SK-N-SH (cell line): Measurements from ENCODE around the gene ENOX1. TPM values are rescaled to one million over a fixed set of nuclear protein-coding genes. Genes with fewer than 3 reads are reported as not detected.

ENCODE experiments used
- CTCF ChIA-PET: fragments of 300-600, 350-600 bp; formaldehyde crosslinking; extraction: SDS; loops from one replicate; lab custom pipeline; 2021; lab: Yijun Ruan, JAX
- POLR2A ChIA-PET: fragments of 350-600 bp; sonication (Branson Sonifier 250); formaldehyde crosslinking; extraction: SDS; loops from one replicate; lab custom pipeline; 2020; ENCODE audit warnings: antibody characterized with exemption, inconsistent platforms; lab: Yijun Ruan, JAX
- DNase-seq: peaks from one replicate; pipeline ENCODE4 v3.0.0; 2012
- H2AFZ ChIP-seq: fragments of 200-600 bp; sonication (generic); 2 replicates; pipeline ENCODE4 v1.8.1; 2016; ENCODE audit warnings: antibody characterized with exemption, mild to moderate bottlenecking, low read depth
- H3F3A ChIP-seq: fragments of 200-600 bp; sonication (generic); replicated peaks from 2 replicates; pipeline ENCODE3; 2016; ENCODE audit warnings: antibody characterized with exemption, mild to moderate bottlenecking; ENCODE audit not compliant: insufficient read depth
- H3K27ac ChIP-seq, 2 experiments: fragments of 200-500 bp in 1 of 2; fragments of 200-600 bp in 1 of 2; sonication (Bioruptor generic) in 1 of 2; sonication (generic), shearing (Covaris generic) in 1 of 2; 2 replicates each; pipeline versions ENCODE4 v1.5.1 to v1.6.1; 2014 to 2016; ENCODE audit warnings: low read depth in 2 of 2, inconsistent platforms in 1 of 2, low read length in 1 of 2, mild to moderate bottlenecking in 1 of 2, mixed read lengths in 1 of 2
- H3K27me3 ChIP-seq: fragments of 200-600 bp; sonication (generic), shearing (Covaris generic); 2 replicates; pipeline ENCODE4 v1.6.1; 2016; ENCODE audit warnings: mixed run types; ENCODE audit not compliant: insufficient read depth
- H3K36me3 ChIP-seq, 2 experiments: fragments of 200-500 bp in 1 of 2; fragments of 200-600 bp in 1 of 2; sonication (Bioruptor generic) in 1 of 2; sonication (generic) in 1 of 2; replicated peaks in 1 of 2; 2 replicates each; pipeline versions ENCODE3 to v1.5.1; 2014 to 2016; ENCODE audit warnings: low read length in 1 of 2, mild to moderate bottlenecking in 1 of 2; ENCODE audit not compliant: insufficient read depth in 2 of 2, control insufficient read depth in 1 of 2
- H3K4me1 ChIP-seq, 2 experiments: fragments of 200-500 bp in 1 of 2; fragments of 200-600 bp in 1 of 2; sonication (Bioruptor generic) in 1 of 2; sonication (generic), shearing (Covaris generic) in 1 of 2; 2 replicates each; pipeline versions ENCODE4 v1.5.1 to v1.6.1; 2014 to 2016; ENCODE audit warnings: low read depth in 1 of 2, low read length in 1 of 2, mixed run types in 1 of 2; ENCODE audit not compliant: insufficient read depth in 2 of 2, control insufficient read depth in 1 of 2
- H3K4me2 ChIP-seq: fragments of 200-600 bp; sonication (generic), shearing (Covaris generic); 2 replicates; pipeline ENCODE4 v1.6.1; 2017; ENCODE audit warnings: mixed run types
- H3K4me3 ChIP-seq, 2 experiments: fragments of 200-500 bp in 1 of 2; fragments of 200-600 bp in 1 of 2; sonication (Bioruptor generic) in 1 of 2; sonication (generic), shearing (Covaris generic) in 1 of 2; 2 replicates each; pipeline versions ENCODE4 v1.5.1 to v1.8.1; 2014 to 2016; ENCODE audit warnings: low read depth in 2 of 2, inconsistent platforms in 1 of 2, low read length in 1 of 2, mild to moderate bottlenecking in 1 of 2, mixed read lengths in 1 of 2, moderate library complexity in 1 of 2
- H3K79me2 ChIP-seq: fragments of 200-600 bp; sonication (generic); 2 replicates; pipeline ENCODE4 v1.8.1; 2017; ENCODE audit warnings: mild to moderate bottlenecking; ENCODE audit not compliant: insufficient read depth
- H3K9ac ChIP-seq: fragments of 200-600 bp; sonication (generic); 2 replicates; pipeline ENCODE4 v1.6.1; 2017; ENCODE audit warnings: mixed run types
- H3K9me2 ChIP-seq: fragments of 200-600 bp; sonication (generic); 2 replicates; pipeline ENCODE4 v1.6.1; 2017; ENCODE audit warnings: mixed run types
- H3K9me3 ChIP-seq: fragments of 200-600 bp; sonication (generic); 2 replicates; pipeline ENCODE4 v1.6.1; 2017; ENCODE audit warnings: mixed run types, mild to moderate bottlenecking, moderate library complexity
- H4K20me1 ChIP-seq: fragments of 200-600 bp; sonication (generic); 2 replicates; pipeline ENCODE4 v1.6.1; 2017; ENCODE audit warnings: mild to moderate bottlenecking, mixed run types; ENCODE audit not compliant: insufficient read depth
- ELF1 ChIP-seq: IDR thresholded peaks from 2 replicates; pipeline ENCODE4 v1.4.0; 2012
- EZH2phosphoT487 ChIP-seq: fragments of 200-600 bp; sonication (generic); IDR thresholded peaks from 2 replicates; pipeline ENCODE4 v1.6.1; 2017; ENCODE audit warnings: low read depth, mixed run types, mild to moderate bottlenecking, antibody characterized with exemption, moderate library complexity, borderline replicate concordance
- GABPA ChIP-seq: IDR thresholded peaks from 2 replicates; pipeline ENCODE4 v1.4.0; 2012; ENCODE audit warnings: low read depth, mild to moderate bottlenecking
- JUND ChIP-seq: IDR thresholded peaks from 2 replicates; pipeline ENCODE4 v1.4.0; 2012
- MXI1 ChIP-seq: IDR thresholded peaks from 2 replicates; pipeline ENCODE4 v1.6.1; 2012; ENCODE audit warnings: mild to moderate bottlenecking, low read depth, low read length, improper control_type of control experiment
- RAD21 ChIP-seq: IDR thresholded peaks from 2 replicates; pipeline ENCODE4 v1.6.1; 2012; ENCODE audit warnings: mild to moderate bottlenecking, low read length
- RXRA ChIP-seq: IDR thresholded peaks from 2 replicates; pipeline ENCODE4 v1.4.0; 2012; ENCODE audit warnings: low read depth, mild to moderate bottlenecking, borderline replicate concordance
- SIN3A ChIP-seq: IDR thresholded peaks from 2 replicates; pipeline ENCODE4 v1.6.1; 2012; ENCODE audit warnings: low read depth, mild to moderate bottlenecking, low read length, moderate library complexity, borderline replicate concordance
- TCF12 ChIP-seq: IDR thresholded peaks from 2 replicates; pipeline ENCODE4 v1.4.0; 2012
- WGBS: methylation state at CpG from one replicate; pipeline ENCODE4 v1.1.6; 2017; ENCODE audit warnings: low lambda C conversion rate; 5-methylcytosine and 5-hydroxymethylcytosine counted together
- polyA plus RNA-seq, 3 experiments: library from polyadenylated mRNA; depleted of rRNA; stranded (reverse); fragments of >200 nt; gene quantifications; 2 replicates each; pipeline ENCODE4 v1.2.3, GENCODE V29; 2012
- TF ChIP-seq, protein P1 (sequence below): IDR thresholded peaks from 2 replicates; pipeline ENCODE4; 2012
- TF ChIP-seq, protein P2 (sequence below): IDR thresholded peaks from 2 replicates; pipeline ENCODE4 v1.4.0; 2012; ENCODE audit warnings: low read depth, borderline replicate concordance
- TF ChIP-seq, protein P3 (sequence below): fragments of 200-600 bp; sonication (generic); IDR thresholded peaks from 2 replicates; pipeline ENCODE4 v1.6.1; 2017; ENCODE audit warnings: antibody characterized with exemption, mild to moderate bottlenecking, moderate library complexity
- TF ChIP-seq, protein P4 (sequence below): IDR thresholded peaks from 2 replicates; pipeline ENCODE4 v1.4.0; 2012; ENCODE audit warnings: low read depth
- TF ChIP-seq, protein P5 (sequence below): fragments of 150-350 bp; IDR thresholded peaks from 2 replicates; pipeline ENCODE4 v1.6.1; 2017; ENCODE audit warnings: antibody characterized with exemption, low read length, low read depth, borderline replicate concordance

ENOX1 gene
- polyA plus RNA-seq, 1 of the 3 experiments (the other 2 are of a cell fraction) = 5.8 TPM

DNA sequence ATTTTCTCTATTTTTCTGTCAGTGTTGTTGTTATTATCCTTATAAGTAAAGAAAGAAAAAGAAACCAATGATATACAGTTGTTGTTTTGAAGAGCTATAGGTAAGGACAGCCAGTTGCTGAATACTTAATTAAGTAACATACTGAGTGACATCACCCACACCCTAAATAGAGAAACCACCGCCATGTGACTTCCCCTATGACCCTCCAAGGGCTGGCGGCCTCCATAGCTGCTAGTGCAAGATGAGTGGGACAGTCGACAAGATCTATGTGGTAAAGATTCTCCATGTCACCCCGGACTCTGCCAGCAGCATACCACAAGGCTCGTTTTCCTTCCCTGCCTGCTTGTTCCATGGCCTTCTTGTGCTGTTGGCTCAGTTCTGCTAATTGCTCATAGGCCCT is 542.3 kb downstream of the ENOX1 start:
- POLR2A ChIA-PET = no interaction called here
- Histone ChIP-seq H3F3A (peaks cover 9% of the 10 kb centered on the region), H3K9ac (no peak overlapping the region), H3K9me2 (no peaks in the 10 kb centered on the region), H3K27me3 (no peaks in the 10 kb centered on the region), H3K4me3 (no peak overlapping the region), H3K79me2 (no peaks in the 10 kb centered on the region), H3K4me2 (no peak overlapping the region), H3K9me3 (no peaks in the 10 kb centered on the region), H4K20me1 (no peaks in the 10 kb centered on the region), H3K27ac (peak overlapping the region in 1 of 2 experiments; percentile 86; a peak in 2 of 4 replicates), H3K36me3 (no peaks in the 10 kb centered on the region), H2AFZ (no peak overlapping the region), H3K4me1 (peaks cover 0 to 11% of the 10 kb centered on the region in 2 experiments; a peak in 2 of 4 replicates)
- no peak for DNase-seq
- CTCF ChIA-PET = no interaction called here
- WGBS = 95% methylated on average over 4 of the region's 5 CpGs
- TF ChIP-seq RAD21 (no peak), GABPA (no peak), SIN3A (no peak), JUND (no peak), EZH2phosphoT487 (no peak), ELF1 (no peak), TCF12 (no peak), MXI1 (no peak), RXRA (no peak)
- TF ChIP-seq, protein P1, sequence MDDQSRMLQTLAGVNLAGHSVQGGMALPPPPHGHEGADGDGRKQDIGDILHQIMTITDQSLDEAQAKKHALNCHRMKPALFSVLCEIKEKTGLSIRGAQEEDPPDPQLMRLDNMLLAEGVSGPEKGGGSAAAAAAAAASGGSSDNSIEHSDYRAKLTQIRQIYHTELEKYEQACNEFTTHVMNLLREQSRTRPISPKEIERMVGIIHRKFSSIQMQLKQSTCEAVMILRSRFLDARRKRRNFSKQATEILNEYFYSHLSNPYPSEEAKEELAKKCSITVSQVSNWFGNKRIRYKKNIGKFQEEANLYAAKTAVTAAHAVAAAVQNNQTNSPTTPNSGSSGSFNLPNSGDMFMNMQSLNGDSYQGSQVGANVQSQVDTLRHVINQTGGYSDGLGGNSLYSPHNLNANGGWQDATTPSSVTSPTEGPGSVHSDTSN = no peak
- TF ChIP-seq, protein P2, sequence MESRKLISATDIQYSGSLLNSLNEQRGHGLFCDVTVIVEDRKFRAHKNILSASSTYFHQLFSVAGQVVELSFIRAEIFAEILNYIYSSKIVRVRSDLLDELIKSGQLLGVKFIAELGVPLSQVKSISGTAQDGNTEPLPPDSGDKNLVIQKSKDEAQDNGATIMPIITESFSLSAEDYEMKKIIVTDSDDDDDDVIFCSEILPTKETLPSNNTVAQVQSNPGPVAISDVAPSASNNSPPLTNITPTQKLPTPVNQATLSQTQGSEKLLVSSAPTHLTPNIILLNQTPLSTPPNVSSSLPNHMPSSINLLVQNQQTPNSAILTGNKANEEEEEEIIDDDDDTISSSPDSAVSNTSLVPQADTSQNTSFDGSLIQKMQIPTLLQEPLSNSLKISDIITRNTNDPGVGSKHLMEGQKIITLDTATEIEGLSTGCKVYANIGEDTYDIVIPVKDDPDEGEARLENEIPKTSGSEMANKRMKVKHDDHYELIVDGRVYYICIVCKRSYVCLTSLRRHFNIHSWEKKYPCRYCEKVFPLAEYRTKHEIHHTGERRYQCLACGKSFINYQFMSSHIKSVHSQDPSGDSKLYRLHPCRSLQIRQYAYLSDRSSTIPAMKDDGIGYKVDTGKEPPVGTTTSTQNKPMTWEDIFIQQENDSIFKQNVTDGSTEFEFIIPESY = no peak
- TF ChIP-seq, protein P3, sequence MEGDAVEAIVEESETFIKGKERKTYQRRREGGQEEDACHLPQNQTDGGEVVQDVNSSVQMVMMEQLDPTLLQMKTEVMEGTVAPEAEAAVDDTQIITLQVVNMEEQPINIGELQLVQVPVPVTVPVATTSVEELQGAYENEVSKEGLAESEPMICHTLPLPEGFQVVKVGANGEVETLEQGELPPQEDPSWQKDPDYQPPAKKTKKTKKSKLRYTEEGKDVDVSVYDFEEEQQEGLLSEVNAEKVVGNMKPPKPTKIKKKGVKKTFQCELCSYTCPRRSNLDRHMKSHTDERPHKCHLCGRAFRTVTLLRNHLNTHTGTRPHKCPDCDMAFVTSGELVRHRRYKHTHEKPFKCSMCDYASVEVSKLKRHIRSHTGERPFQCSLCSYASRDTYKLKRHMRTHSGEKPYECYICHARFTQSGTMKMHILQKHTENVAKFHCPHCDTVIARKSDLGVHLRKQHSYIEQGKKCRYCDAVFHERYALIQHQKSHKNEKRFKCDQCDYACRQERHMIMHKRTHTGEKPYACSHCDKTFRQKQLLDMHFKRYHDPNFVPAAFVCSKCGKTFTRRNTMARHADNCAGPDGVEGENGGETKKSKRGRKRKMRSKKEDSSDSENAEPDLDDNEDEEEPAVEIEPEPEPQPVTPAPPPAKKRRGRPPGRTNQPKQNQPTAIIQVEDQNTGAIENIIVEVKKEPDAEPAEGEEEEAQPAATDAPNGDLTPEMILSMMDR = no peak
- TF ChIP-seq, protein P4, sequence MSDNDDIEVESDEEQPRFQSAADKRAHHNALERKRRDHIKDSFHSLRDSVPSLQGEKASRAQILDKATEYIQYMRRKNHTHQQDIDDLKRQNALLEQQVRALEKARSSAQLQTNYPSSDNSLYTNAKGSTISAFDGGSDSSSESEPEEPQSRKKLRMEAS = no peak
- TF ChIP-seq, protein P5, sequence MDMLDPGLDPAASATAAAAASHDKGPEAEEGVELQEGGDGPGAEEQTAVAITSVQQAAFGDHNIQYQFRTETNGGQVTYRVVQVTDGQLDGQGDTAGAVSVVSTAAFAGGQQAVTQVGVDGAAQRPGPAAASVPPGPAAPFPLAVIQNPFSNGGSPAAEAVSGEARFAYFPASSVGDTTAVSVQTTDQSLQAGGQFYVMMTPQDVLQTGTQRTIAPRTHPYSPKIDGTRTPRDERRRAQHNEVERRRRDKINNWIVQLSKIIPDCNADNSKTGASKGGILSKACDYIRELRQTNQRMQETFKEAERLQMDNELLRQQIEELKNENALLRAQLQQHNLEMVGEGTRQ = no peak
